ENCODE results near the gene MRPL23. TPM values are rescaled to one million over a fixed set of nuclear protein-coding genes. Genes with fewer than 3 reads are reported as not detected.

The MRPL23 gene
- total RNA-seq, 2 experiments from 2014 or later, result 31.1 to 38.3 TPM

- intact Hi-C loops (cut with DNase I, micrococcal nuclease), result no loop called here
- Histone ChIP-seq H3K4me1 (ENCODE audit: insufficient read depth, low read length) (no peaks in the 10 kb centered on the region), H3K36me3 (ENCODE audit: insufficient read depth, low read length) (no peaks in the 10 kb centered on the region), H3K27ac (ENCODE audit: low read depth in 1 of 2, low read length in 2 of 2) (no peak overlapping the region), H3K9me3 (ENCODE audit: control insufficient read depth in 1 of 2, insufficient read depth in 1 of 2, low read length in 2 of 2) (no peaks in the 10 kb centered on the region), H3K27me3 (ENCODE audit: control insufficient read depth in 1 of 2, insufficient read depth in 2 of 2, low read length in 2 of 2) (no peaks in the 10 kb centered on the region), H3K4me3 (ENCODE audit: low read length) (no peak overlapping the region)
- Mint-ChIP-seq H3K27ac (no peak overlapping the region), H3K9me3 (no peaks in the 10 kb centered on the region), H3K36me3 (ENCODE audit: low read depth) (no peaks in the 10 kb centered on the region), H3K4me1 (ENCODE audit: low read depth) (no peaks in the 10 kb centered on the region), H3K4me3 (no peak overlapping the region), H3K27me3 (no peaks in the 10 kb centered on the region)
- ChIA-PET CTCF (no interaction called here), POLR2A (no interaction called here)
- TF ChIP-seq CTCF (IDR thresholded peaks at IDR 0.05), result no peak
- ATAC-seq (ENCODE audit: poor library complexity) (no peak), DNase-seq (no peak)
Measured at GRCh38 chr11:1987024-1987423, 39.9 kb downstream of the MRPL23 start.

GRCh38 chr11:1988174-1988573 lies 41.0 kb downstream of the MRPL23 start:
- no peaks in the 10 kb centered on the region for H3K9me3 ChIP-seq (ENCODE audit: control insufficient read depth in 1 of 2, insufficient read depth in 1 of 2, low read length in 2 of 2)
- no peaks in the 10 kb centered on the region for H3K27me3 Mint-ChIP-seq
- no peak for ATAC-seq (ENCODE audit: poor library complexity)
- POLR2A ChIA-PET, result no interaction called here
- no peaks in the 10 kb centered on the region for H3K4me1 Mint-ChIP-seq (ENCODE audit: low read depth)
- DNase-seq, result no peak
- H3K9me3 Mint-ChIP-seq, result no peaks in the 10 kb centered on the region
- no peaks in the 10 kb centered on the region for H3K36me3 ChIP-seq (ENCODE audit: insufficient read depth, low read length)
- no peaks in the 10 kb centered on the region for H3K27me3 ChIP-seq (ENCODE audit: control insufficient read depth in 1 of 2, insufficient read depth in 2 of 2, low read length in 2 of 2)
- H3K4me3 Mint-ChIP-seq, result no peak overlapping the region
- intact Hi-C loops (cut with DNase I, micrococcal nuclease), result no loop called here
- CTCF ChIA-PET, result no interaction called here
- TF ChIP-seq CTCF (IDR thresholded peaks at IDR 0.05), result no peak
- H3K27ac ChIP-seq (ENCODE audit: low read depth in 1 of 2, low read length in 2 of 2), result no peak overlapping the region
- no peak overlapping the region for H3K4me3 ChIP-seq (ENCODE audit: low read length)
- no peaks in the 10 kb centered on the region for H3K4me1 ChIP-seq (ENCODE audit: insufficient read depth, low read length)
- H3K36me3 Mint-ChIP-seq (ENCODE audit: low read depth), result no peaks in the 10 kb centered on the region
- no peak overlapping the region for H3K27ac Mint-ChIP-seq

- H3K9me3 ChIP-seq (ENCODE audit: control insufficient read depth in 1 of 2, insufficient read depth in 1 of 2, low read length in 2 of 2), result no peaks in the 10 kb centered on the region
- ChIA-PET CTCF (no interaction called here), POLR2A (no interaction called here)
- H3K36me3 Mint-ChIP-seq (ENCODE audit: low read depth), result no peaks in the 10 kb centered on the region
- no peaks in the 10 kb centered on the region for H3K9me3 Mint-ChIP-seq
- H3K27me3 ChIP-seq (ENCODE audit: control insufficient read depth in 1 of 2, insufficient read depth in 2 of 2, low read length in 2 of 2), result no peaks in the 10 kb centered on the region
- no peak overlapping the region for H3K27ac Mint-ChIP-seq
- intact Hi-C loops (cut with DNase I, micrococcal nuclease), result no loop called here
- no peak for TF ChIP-seq CTCF (IDR thresholded peaks at IDR 0.05)
- no peaks in the 10 kb centered on the region for H3K4me1 Mint-ChIP-seq (ENCODE audit: low read depth)
- ATAC-seq (ENCODE audit: poor library complexity) (no peak), DNase-seq (no peak)
- no peak overlapping the region for H3K4me3 ChIP-seq (ENCODE audit: low read length)
- H3K36me3 ChIP-seq (ENCODE audit: insufficient read depth, low read length), result no peaks in the 10 kb centered on the region
- H3K27ac ChIP-seq (ENCODE audit: low read depth in 1 of 2, low read length in 2 of 2), result no peak overlapping the region
- H3K4me1 ChIP-seq (ENCODE audit: insufficient read depth, low read length), result no peaks in the 10 kb centered on the region
- no peak overlapping the region for H3K4me3 Mint-ChIP-seq
- no peaks in the 10 kb centered on the region for H3K27me3 Mint-ChIP-seq
Measured at GRCh38 chr11:1988667-1989317, 41.7 kb downstream of the MRPL23 start.
